Upper lobe of left lung (tissue), 6 donors: ENCODE measurements around the gene PCDHGC3. TPM values are rescaled to one million over a fixed set of nuclear protein-coding genes. Genes with fewer than 3 reads are reported as not detected.

Source experiments
- ATAC-seq, 2 donors: fragments of 200-7000 bp; cut with Tn5 transposase; one replicate each; pipeline ENCODE4 v1.9.1; 2022; ENCODE audit warnings: mild to moderate bottlenecking in 2 of 2, moderate library complexity in 2 of 2; ENCODE audit not compliant: low FRiP score in 2 of 2
- DNase-seq, 2 donors: peaks; one replicate each; pipeline ENCODE4 v3.0.0-alpha.2; 2019 to 2020
- H3K27ac ChIP-seq, 4 donors: fragments of 200-600 bp; sonication (generic); one replicate each; pipeline ENCODE4 v1.5.1; 2016 to 2019
- H3K27me3 ChIP-seq, 4 donors: fragments of 200-600 bp; sonication (generic); one replicate each; pipeline ENCODE4 v1.5.1; 2017 to 2019
- H3K36me3 ChIP-seq, 4 donors: fragments of 200-600 bp; sonication (generic); one replicate each; pipeline ENCODE4 v1.5.1; 2016 to 2019
- H3K4me1 ChIP-seq, 4 donors: fragments of 200-600 bp; sonication (generic); one replicate each; pipeline ENCODE4 v1.5.1; 2018 to 2019
- H3K4me3 ChIP-seq, 4 donors: fragments of 200-600 bp; sonication (generic); one replicate each; pipeline ENCODE4 v1.5.1; 2017 to 2019; ENCODE audit warnings: mild to moderate bottlenecking in 2 of 4, moderate library complexity in 1 of 4
- H3K9me3 ChIP-seq, 4 donors: fragments of 200-600 bp; sonication (generic); one replicate each; pipeline ENCODE4 v1.5.1; 2018 to 2019
- EP300 ChIP-seq, 4 donors: sonication (generic); formaldehyde crosslinking; IDR thresholded peaks; one replicate each; pipeline ENCODE4 v1.5.1; 2017; ENCODE audit warnings: antibody characterized with exemption in 4 of 4, control low read depth in 2 of 4
- POLR2A ChIP-seq, 4 donors: fragments of 450-650 bp; IDR thresholded peaks; one replicate each; pipeline ENCODE4 v1.5.1; 2016 to 2017; ENCODE audit warnings: antibody characterized with exemption in 4 of 4, mild to moderate bottlenecking in 2 of 4
- POLR2AphosphoS5 ChIP-seq, 2 donors: sonication (generic); formaldehyde crosslinking; IDR thresholded peaks; one replicate each; pipeline ENCODE4 v1.5.1; 2017; ENCODE audit warnings: antibody characterized with exemption in 2 of 2
- WGBS, 2 donors: methylation state at CpG; one replicate each; pipeline ENCODE4 v1.1.5; 2017 to 2018; 5-methylcytosine and 5-hydroxymethylcytosine counted together
- total RNA-seq, 6 donors: library from RNA; depleted of rRNA in 4 of 6; stranded (reverse); fragments of >200 nt in 4 of 6; gene quantifications; one replicate each; pipeline versions ENCODE4 v1.1.0 to v1.2.1, GENCODE V29; 2016 to 2021
- TF ChIP-seq, protein P1 (sequence below), 6 experiments: fragments of 450-650 bp in 4 of 6; fragments of 200-600 bp in 2 of 6; sonication (generic) in 2 of 6; IDR thresholded peaks; one replicate each; pipeline ENCODE4 v1.5.1; 2016 to 2019; ENCODE audit warnings: antibody characterized with exemption in 6 of 6
- donor health status: DM: no; HTN: no; CAD: no; lungs with moderate emphysema.
- donor health status: DM: no; HTN: yes; CAD: no; lungs with severe emphysema.

PCDHGC3 gene
- total RNA-seq, 6 donors from 2014 or later: 26.4 to 116 (median 50.1) TPM

DNA sequence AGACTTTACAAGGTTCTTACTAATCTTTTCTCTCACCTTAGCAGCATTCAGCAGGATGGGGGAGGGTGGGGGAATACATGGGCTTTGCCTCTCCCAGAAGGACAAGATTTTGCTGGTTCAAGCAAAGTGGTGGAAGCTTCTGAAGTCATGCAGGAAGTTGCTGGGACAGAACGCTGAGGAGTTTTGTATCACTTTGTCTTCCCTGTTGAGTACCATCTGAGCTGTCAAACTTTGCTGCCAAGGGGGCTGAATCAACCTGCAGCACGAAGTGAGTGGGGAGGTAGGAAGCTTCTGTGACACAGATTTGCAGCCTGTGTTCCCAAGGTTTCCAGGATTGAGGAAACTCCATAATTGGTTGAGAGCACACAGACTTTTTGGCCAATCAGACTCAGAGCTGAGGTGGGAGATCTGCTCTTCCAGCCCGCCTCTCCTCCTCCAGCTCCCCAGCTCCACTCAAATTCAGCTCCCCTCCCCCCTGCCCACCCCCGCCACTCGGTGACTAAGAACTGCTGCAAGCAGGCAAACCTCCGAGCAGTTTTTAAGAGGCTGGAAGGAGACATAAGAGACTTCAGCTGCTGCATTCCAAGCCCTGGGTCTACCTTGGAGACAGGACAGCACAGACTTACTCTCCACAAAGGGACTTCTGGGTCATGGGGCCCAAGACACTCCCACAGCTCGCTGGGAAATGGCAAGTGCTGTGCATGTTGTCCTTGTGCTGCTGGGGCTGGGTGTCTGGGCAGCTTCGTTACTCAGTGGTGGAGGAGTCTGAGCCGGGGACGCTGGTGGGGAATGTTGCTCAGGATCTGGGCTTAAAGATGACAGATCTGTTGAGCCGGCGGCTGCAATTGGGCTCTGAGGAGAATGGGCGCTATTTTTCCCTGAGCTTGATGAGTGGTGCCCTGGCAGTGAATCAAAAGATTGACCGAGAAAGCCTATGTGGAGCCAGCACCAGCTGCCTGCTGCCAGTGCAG lies 13.1 kb downstream of the PCDHGC3 start, which contains the start of gene PCDHGC5:
Gene PCDHGC5, plus strand, starts transcription at position 491 of the 971 bp plus-strand sequence. Its CDS starts 160 bp downstream, at position 651.
- H3K9me3 ChIP-seq: no peaks in the 10 kb centered on the region
- 53 to 61% methylated on average over 8 to 10 of the region's 14 CpGs for WGBS, 2 donors
- ATAC-seq (no peak), DNase-seq (no peak)
- no peak within 1 kb of the TSS for H3K4me3 ChIP-seq
- H3K27ac ChIP-seq: no peak within 1 kb of the TSS
- H3K4me1 ChIP-seq: peaks cover 18 to 41% (median 32%) of the 10 kb centered on the region in 4 donors
- peaks cover 0 to 36% (median 6%) of the 10 kb centered on the region in 4 donors for H3K36me3 ChIP-seq
- TF ChIP-seq POLR2A (IDR thresholded peaks at IDR 0.05) (no peak), POLR2AphosphoS5 (IDR thresholded peaks at IDR 0.05) (no peak), EP300 (IDR thresholded peaks at IDR 0.05) (no peak)
- TF ChIP-seq, protein P1, sequence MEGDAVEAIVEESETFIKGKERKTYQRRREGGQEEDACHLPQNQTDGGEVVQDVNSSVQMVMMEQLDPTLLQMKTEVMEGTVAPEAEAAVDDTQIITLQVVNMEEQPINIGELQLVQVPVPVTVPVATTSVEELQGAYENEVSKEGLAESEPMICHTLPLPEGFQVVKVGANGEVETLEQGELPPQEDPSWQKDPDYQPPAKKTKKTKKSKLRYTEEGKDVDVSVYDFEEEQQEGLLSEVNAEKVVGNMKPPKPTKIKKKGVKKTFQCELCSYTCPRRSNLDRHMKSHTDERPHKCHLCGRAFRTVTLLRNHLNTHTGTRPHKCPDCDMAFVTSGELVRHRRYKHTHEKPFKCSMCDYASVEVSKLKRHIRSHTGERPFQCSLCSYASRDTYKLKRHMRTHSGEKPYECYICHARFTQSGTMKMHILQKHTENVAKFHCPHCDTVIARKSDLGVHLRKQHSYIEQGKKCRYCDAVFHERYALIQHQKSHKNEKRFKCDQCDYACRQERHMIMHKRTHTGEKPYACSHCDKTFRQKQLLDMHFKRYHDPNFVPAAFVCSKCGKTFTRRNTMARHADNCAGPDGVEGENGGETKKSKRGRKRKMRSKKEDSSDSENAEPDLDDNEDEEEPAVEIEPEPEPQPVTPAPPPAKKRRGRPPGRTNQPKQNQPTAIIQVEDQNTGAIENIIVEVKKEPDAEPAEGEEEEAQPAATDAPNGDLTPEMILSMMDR (IDR thresholded peaks at IDR 0.05): no peak
- peaks cover 0 to 17% (median 4%) of the 10 kb centered on the region in 4 donors for H3K27me3 ChIP-seq

DNA sequence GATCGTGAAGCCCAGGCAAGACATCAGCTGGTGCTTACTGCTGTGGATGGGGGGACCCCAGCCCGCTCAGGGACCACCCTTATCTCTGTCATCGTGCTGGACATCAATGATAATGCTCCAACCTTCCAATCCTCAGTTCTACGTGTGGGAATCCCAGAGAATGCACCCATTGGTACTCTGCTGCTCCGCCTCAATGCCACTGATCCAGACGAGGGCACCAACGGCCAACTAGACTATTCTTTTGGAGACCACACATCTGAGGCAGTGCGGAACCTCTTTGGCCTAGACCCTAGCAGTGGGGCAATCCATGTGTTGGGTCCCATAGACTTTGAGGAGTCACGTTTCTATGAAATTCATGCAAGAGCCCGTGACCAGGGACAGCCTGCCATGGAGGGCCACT lies 14.1 kb downstream of the PCDHGC3 start:
- H3K27ac ChIP-seq: no peak overlapping the region
- DNase-seq (no peak), ATAC-seq (no peak)
- no peaks in the 10 kb centered on the region for H3K9me3 ChIP-seq
- peaks cover 0 to 36% (median 6%) of the 10 kb centered on the region in 4 donors for H3K36me3 ChIP-seq
- 88 to 93% methylated on average over 7 to 10 of the region's 10 CpGs for WGBS, 2 donors
- H3K27me3 ChIP-seq: peaks cover 0 to 17% (median 4%) of the 10 kb centered on the region in 4 donors
- H3K4me3 ChIP-seq: no peak overlapping the region
- H3K4me1 ChIP-seq: peaks cover 18 to 35% (median 31%) of the 10 kb centered on the region in 4 donors
- TF ChIP-seq EP300 (IDR thresholded peaks at IDR 0.05) (no peak), POLR2A (IDR thresholded peaks at IDR 0.05) (no peak), POLR2AphosphoS5 (IDR thresholded peaks at IDR 0.05) (no peak)
- TF ChIP-seq, protein P1 (IDR thresholded peaks at IDR 0.05): no peak

DNA sequence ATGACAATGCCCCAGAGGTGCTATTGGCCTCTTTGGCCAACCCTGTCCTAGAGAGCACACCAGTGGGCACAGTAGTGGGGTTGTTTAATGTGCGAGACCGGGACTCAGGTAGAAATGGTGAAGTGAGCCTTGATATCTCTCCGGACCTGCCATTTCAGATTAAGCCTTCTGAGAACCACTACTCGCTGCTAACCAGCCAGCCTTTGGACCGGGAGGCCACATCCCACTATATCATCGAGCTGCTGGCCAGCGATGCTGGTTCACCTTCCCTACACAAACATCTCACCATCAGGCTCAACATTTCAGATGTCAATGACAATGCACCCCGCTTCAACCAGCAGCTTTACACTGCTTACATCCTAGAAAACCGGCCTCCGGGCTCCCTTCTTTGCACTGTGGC lies 14.5 kb downstream of the PCDHGC3 start:
- no peak overlapping the region for H3K4me3 ChIP-seq
- TF ChIP-seq POLR2AphosphoS5 (IDR thresholded peaks at IDR 0.05) (no peak), EP300 (IDR thresholded peaks at IDR 0.05) (no peak), POLR2A (IDR thresholded peaks at IDR 0.05) (no peak)
- TF ChIP-seq, protein P1 (IDR thresholded peaks at IDR 0.05): no peak
- H3K27me3 ChIP-seq: peaks cover 0 to 17% (median 3%) of the 10 kb centered on the region in 4 donors
- 92 to 93% methylated on average over 9 to 10 of the region's 10 CpGs for WGBS, 2 donors
- DNase-seq (no peak), ATAC-seq (no peak)
- H3K27ac ChIP-seq: no peak overlapping the region
- no peaks in the 10 kb centered on the region for H3K9me3 ChIP-seq
- H3K36me3 ChIP-seq: peaks cover 0 to 36% (median 6%) of the 10 kb centered on the region in 4 donors
- peaks cover 18 to 31% (median 27%) of the 10 kb centered on the region in 4 donors for H3K4me1 ChIP-seq

DNA sequence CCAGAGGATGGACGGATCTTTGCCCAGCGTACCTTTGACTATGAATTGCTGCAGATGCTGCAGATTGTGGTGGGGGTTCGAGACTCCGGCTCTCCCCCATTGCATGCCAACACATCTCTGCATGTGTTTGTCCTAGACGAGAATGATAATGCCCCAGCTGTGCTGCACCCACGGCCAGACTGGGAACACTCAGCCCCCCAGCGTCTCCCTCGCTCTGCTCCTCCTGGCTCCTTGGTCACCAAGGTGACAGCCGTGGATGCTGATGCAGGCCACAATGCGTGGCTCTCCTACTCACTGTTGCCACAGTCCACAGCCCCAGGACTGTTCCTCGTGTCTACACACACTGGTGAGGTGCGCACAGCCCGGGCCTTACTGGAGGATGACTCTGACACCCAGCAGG lies 15.0 kb downstream of the PCDHGC3 start:
- peaks cover 0 to 17% (median 3%) of the 10 kb centered on the region in 4 donors for H3K27me3 ChIP-seq
- DNase-seq: no peak
- WGBS, 2 donors: 86 to 88% methylated on average over 7 to 13 of the region's 13 CpGs

More for the DNA sequence above, 15.0 kb downstream of the PCDHGC3 start:
- peaks cover 18 to 28% (median 26%) of the 10 kb centered on the region in 4 donors for H3K4me1 ChIP-seq
- no peak overlapping the region for H3K4me3 ChIP-seq
- H3K27ac ChIP-seq: no peak overlapping the region
- ATAC-seq: no peak
- H3K36me3 ChIP-seq: peaks cover 0 to 32% (median 6%) of the 10 kb centered on the region in 4 donors
- no peaks in the 10 kb centered on the region for H3K9me3 ChIP-seq
- TF ChIP-seq POLR2A (IDR thresholded peaks at IDR 0.05): no peak
- no peak for TF ChIP-seq EP300 (IDR thresholded peaks at IDR 0.05)
- TF ChIP-seq POLR2AphosphoS5 (IDR thresholded peaks at IDR 0.05): no peak
- TF ChIP-seq, protein P1 (IDR thresholded peaks at IDR 0.05): no peak
